ENCODE measurements around the gene BIN1.

Gene BIN1

DNA sequence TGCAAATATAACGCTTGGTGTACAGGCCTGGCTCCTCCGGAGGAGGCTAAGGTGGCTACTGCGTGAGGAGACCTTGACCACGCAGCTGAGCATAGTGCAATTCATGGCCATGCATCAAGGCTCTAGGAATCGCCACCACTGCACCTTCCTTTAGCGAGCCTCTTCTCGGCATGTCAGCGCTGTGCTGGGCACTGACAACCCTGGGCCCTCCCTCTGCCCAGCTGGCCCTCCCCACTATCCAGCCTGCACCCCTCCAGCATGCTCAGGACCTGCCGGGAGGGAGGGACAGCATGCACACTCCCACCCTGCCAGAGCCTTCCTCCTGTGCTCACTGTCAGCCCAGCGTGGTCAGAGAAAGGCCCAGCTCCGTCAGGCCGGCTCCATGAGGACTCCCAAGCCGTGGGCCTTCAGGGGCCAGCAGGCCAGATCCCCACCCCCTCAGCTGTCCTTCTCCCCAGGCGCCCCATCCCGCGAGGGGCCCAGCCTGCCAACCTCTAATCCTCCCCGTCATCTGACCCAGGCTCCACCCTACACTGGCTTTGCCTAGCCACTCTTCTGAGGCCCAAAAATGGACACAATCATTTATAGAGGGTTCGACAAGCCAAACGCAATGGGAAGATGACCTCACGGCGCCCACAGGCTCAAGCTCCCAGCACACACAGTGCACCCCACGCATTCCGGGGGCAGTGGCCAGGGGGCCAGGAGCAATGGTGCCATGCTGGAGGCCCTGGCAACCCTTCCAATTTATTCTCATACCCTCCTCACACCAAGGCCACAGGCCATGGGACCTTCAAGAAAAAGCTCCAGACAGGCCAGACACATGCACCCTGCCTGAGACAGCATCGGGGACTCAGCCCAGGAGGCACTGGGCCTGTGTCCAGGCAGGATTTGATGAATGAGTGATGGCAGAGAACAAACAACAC, 3.5 kb downstream of the BIN1 start:
- no peak for DNase-seq

DNA sequence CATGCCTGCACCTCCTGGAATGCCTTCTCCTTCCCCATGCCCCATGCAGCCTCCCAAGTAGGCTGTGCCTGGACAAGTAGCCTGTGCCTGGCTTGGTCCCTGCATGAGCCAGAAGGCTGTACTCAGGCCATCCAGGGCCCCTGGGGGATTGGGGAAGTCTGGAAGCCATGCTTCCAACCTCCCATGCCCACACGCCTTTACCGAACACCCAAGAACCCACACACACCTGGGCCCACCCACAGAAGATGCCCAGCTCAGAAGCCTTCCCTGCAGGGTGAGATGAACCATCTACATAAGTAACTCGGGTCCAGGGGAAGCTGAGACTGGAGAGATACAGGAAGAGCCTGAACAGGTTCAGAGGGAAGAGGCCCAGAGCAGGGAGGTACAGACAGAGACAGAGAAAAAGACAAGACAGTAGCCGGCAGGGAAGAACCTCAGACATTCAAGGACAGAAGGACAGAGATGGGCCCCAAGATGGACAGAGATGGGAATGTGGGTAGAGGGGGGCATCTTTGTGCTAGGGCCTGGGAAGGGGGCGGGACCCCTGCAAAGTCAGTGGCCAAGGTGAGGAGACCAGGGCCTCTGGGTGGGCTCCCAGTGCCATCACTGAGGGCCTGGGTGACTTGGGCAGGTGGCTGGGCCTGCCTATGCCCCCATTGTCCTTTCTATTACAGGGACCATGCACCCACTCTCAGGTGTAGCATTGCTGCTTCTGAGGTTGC, 4.3 kb downstream of the BIN1 start:
- DNase-seq = no peak

DNA sequence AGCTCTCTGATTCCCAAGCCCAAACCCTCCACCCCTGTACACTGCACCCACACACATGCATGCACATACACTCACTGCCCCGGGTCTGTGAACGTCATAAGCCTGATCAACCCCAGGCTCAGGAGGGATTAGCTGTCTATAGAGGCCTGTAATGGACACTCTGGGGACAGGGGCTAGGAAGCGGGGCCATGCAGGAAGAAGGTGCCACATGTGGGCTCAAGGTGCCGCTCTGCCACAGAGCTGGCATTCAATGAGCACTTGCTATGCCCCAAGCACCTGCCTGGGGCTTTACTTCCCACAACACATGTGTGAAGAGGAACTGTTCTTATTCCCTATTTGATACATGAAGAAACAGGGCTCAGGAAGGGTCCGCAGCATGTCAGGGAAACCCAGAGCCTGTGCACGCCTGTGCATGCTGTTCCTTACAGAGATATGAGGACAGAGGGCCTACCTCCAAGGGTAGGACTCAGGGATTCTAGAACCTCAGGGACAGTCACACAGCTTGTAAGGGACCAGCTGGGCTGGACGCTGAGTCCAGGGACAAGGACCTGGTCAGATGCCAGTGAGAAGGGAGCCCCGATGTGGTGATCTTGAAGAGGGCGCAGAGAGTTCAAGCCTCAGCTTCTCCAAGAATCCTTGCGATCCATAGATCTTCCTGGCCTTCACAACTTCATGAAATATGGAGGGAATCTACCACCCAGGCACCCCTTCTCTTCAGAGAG, 5.0 kb downstream of the BIN1 start:
- no peak for DNase-seq

DNA sequence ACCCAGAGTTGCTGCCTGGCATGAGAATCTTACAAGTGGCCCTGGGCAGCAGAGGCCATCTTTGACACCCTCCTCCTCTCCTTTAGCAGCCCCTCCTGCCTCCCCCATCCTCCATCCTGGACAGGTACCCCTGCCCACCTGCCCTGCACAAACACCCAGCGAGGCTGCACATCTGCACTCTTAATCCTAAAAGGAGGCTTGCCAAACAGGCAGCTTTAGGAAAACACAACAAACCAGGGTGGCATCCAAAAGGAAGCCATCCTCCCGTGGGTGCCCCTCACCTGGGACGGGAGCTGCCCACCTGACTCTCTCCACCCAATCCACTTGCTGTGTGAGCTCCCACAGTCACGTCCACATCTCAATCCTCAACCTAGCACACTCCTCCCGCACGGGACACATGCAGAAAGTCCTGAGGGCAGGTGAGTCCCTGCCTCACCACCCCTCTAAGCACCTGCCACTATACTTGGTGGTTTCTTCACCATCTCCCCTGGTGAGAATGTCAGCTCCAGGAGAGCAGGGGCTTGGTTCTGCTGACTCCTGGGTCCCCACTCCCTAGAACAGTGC, 5.8 kb downstream of the BIN1 start:
- no peak for DNase-seq

DNA sequence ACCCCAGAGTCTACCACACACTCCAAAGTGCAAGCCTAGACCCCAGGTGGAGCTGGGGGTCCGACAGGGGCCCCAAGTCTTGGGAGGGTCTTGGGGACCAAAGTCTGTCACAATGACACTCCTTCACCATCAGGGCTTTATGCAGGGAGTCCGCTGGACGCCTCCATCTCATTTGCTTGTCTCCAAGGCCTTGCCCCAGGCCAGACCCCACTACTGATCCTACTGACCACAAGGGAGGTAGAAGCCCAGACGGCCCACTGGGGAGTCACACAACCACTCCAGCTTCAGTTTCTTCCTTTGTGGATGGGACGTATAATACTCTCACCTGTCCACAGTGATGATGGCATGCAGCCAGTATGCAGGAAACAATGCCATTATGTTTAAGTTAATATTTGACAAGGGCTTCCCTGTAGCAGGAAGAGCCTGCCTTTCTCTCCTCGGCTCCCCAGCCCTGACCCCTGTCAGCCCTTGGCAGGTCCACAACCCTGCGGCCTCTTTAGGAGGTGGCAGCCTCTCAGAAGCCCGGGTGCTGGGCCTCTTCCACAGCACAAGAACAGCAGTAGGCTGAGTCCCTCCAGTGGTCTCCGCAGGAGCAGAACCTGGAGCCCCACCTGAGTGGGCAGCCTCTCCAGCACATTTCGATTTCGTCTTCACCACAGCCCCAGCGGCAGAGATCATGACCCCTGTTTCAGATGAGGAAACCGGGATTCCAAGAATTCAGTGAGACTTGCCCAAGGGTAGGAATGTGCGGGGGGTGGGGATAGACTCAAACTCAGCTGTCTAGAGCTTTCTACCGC, 6.5 kb downstream of the BIN1 start:
- no peak for DNase-seq

DNA sequence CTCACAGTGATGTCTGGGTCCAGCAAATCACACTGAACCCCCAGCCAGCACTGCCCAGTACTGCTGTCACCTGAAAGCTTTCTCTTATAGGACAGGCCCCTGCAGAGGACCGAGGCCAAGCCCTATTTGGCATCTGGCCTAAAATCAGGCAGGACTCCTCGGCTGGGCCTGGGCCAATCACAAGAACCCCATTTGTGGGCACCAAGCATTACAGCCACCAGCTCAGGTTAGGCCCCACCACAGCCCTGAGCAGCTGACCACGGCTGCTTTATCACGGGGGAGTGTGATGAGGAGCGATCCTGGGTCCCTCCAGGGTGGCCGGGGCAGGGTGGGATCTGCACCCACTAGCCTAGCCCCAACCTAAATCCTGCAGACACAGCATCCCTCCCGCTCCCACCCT, 8.2 kb downstream of the BIN1 start:
- DNase-seq = no peak

DNA sequence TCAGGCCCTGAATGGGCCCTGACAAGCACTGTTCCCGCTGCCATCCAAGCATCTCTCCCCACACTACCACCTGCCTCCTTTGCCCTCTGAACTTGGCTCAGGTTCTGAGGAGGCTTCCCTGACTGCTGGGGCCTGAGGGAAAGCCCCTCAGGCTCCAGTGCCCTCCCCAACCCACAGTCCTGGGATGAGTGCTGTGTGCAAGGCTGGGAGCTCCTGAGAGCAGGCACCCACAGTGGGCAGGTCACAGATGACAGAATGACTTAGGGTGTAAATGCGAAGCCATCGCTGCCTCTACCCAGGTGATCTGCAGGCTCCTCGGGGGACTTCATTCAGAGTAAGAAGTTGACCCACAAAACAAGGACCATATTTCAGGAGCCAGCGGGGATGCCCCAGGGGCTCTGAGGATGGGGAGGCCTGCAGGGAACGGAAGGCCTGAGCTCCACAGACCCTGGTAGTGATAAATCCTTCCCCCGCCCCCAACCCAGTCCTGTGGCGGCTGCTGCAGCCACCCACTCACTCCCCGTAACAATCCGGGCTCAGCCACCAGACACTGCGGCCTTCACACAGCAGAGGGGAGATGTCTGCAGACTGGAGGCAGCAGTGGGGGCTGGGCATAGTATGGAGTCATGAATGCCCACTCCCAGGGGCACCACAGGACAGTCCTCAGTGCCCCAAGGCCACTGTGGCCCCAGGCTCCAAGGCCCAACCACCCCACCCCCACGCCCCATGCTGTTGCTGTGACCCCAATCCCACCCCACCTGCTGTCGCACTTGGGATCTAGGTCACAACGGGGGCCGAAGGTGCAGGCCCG, 8.9 kb downstream of the BIN1 start:
- DNase-seq = no peak

DNA sequence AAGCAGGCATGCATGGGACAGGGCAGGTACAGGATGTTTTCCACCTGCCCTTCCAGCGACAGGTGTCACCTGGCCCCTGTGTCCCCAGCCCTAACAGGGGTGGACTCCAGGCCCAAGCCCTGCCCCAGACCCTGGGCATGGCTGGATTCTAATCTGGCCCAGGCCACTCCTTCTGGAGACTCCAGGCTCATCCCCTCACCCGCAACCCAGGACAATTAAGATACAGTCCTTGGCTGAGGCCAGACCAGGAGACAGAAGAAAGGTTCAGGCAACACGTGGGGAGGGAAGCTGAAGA, 9.5 kb downstream of the BIN1 start:
- DNase-seq = no peak

DNA sequence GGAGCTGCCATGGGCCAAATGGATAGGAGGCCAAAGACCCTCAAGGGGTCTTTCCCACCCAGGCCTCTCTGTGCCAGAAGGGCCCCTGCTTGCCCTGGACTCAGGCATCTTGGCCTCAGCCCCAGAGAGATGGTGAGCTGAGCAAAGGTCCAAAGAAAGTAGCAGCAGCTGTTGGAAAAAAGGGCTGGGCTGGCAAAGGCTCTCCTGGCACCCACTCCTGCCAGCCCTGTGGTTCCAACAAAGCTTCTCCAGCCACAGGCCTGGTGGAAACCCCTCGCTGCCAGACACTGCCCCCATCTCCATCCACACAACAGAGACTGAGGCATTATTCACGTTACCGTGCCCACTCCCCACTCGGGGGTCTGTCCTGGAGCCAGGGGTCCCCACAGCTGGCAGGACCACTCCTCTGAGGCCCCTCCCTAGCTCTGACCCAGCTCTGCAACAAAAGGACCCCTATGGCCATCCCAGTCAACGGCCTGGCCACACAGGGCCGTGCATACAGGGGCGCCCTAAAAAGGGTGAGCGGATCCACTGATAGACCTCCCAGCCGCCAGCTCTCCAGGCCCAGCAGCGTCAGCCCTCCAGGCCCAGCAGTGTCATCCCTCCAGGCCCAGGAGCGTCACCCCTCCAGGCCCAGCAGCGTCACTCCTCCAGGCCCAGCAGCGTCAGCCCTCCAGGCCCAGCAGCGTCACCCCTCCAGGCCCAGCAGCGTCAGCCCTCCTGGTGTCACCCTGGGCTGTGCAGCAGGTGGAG, 10.1 kb downstream of the BIN1 start:
- no peak for DNase-seq

DNA sequence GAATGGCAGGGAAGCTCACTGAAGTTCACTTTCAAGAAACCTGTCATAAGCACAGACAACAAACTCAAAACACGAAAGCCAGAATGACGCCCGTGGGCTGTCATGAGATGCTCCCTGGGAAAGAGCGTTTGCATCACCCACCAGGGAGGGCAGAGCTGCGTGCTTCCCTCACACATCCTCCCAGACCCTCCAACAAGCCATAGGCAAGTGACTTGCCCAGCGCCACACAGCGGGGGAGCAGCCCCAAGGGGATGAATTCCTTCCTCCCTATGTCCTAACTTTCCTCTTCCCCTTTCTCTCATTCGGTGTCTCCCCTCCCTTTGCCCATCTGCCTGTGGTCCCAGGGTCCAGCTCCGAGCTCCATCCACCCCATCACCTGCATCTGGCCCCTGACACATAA, 10.7 kb downstream of the BIN1 start:
- DNase-seq = no peak

DNA sequence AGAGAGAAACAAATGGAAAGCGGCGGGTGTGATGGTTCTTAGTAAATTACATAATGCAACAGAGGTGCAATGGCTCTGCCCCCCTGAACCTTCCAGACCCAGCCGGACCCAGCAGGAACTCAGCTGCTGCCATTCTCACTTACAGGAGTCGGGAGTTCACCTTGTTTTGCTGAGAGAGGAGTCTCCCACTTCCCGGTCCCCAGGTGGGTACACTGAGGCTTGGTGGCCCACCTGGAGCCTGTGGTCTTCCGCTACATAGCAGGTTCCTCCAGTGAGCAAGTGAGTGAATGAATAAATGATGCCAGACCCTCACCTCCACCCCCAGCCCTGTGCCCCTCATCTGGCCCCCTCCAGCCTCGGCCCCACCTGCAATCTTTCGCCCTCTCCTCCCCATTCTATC, 11.2 kb downstream of the BIN1 start:
- no peak for DNase-seq

DNA sequence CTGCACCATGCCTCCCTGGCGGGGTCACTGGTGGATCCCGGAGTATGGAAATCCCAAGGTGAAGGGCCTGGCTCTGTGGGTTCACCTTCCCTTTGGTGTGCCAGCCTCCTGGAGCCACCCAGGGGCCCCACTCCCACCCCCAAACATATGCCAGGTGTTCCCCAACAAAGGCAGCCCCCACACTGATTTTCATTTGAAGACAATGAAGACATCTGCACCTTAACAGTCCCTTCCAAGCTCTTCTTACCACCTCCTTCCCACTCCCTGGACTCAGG, 11.7 kb downstream of the BIN1 start:
- DNase-seq = no peak

DNA sequence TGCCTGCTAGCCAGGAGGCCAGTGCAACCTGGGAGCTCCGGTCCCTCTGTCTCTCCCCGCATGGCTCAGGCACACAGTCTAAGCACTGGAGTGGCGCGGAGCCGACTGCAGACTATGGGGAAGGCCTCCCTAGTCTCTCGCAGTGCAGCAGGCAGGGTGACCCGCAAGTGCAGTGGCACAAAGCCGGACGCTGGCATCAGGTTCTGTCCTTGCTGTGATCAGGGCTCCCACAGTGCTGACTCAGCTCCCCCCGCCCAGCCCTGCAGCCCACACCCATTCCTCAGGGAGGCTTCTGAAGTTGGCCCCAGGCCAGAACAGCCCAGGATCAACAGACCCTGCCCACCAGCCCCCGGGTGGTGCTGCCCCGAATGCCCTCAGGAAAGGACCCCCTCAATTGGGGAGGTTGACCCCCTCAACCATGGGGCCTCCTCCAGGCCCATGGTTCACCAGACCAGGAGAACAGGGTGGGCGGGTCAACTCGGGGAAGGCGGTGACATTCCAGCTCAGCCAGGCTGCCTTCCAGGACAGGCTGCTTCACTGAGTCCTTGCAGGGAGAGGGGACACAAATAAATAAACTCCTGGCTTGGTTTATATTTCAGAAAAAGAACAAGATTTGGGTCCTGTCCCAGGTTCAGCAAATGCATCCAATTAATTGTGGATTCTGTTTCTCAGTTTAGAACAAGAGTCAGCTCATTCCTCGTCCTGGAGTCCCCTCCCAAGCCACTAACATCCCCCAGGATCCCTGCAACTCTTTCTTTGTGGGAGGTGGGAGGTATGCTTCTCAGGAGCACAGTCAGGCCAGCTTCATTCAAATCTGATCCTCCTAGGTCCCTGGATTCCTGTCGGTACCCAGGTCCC, 12.2 kb downstream of the BIN1 start:
- DNase-seq = no peak

DNA sequence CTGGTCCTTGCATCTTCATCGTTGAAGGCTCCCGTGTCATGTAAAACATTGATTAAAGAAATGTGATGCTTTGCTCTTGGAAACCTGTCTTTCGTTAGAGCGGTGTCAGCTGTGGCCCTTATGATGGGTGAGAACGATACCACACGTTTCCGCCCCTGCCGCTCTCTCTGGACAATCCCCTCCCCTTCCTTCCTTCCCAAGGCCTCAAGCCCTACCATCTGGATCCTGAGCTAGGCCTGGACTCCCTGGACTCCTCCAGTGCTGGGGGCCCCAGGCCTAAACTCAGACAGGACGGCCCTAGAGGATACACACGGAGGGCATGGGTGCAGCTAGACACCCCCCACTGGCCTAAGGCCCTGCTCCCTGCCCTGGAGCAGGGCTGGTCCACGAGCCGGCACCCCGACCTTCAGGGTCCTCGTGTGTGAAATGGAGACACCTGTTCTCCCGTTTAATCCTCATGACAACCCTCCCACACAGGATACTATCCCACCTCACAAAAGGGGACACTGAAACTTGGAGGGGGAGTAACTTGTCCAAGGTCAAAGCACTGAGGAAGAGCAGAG, 13.2 kb downstream of the BIN1 start:
- DNase-seq = no peak

DNA sequence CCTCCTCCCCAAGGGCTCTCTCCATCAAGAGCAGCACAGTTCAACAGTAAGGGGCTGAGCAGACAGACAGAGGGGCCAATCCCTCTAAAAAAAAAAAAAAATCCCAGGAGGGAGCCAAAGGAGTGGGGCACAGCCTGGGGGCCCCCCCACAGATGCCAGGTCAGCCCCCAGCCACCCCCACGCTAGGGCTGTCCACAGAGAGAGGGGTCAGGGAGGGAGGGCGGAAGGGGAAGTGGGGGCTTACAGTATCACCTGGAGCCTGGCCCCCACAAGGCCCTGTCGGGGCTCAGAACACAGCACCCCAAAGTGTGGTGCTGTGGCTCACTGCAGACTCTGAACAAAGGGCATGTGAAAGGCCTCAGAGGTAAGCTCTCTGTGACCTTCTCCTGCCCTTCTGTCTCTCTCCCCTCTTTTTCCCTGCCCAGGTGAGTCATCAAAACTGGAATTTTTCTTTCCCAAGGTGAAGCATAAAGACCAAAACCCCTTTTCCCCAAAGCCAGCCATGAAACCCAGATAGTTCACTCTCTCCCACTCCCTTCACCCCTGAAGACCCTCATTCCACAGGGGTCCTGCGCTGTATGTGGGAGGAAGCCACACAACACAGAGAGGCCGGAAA, 13.9 kb downstream of the BIN1 start:
- no peak for DNase-seq

DNA sequence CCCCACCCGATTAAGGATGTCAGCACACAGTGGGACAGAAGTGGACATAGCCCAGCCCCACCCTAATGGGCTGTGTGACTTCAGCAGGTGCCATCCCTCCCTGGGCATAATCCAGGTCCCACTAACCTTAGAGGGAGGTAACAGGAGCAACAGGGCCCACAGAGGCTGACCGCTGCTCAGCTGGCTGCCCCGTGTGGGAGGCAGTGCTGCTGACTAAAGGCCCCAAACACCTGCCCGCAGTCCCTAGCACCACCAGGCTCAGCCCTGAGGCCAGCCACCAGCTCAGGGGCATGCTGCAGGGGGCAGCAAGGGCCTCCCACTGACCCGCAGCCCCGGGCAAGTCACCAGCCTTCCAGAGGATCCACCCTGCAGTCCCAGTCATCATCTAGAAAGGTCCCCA, 14.6 kb downstream of the BIN1 start:
- no peak for DNase-seq

DNA sequence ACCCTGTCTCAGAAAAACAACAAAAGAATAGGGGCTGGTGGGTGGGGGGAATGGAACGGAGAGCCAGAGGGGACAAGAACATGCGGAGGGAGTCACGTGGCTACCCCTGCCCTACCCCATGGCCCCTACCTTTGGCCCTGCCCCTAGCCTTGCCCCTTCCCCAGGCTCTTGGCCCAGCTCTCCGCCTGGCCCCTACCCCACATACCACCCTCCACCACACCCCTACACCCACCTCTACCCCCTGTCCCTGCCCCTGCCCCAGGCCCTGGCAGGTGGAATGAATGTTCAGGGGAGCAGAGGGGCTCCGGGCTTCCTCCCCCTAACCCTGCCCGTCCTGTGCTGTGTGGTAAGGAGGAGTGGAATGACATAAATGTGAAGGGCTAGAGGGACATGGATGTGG, 15.1 kb downstream of the BIN1 start:
- DNase-seq = no peak

DNA sequence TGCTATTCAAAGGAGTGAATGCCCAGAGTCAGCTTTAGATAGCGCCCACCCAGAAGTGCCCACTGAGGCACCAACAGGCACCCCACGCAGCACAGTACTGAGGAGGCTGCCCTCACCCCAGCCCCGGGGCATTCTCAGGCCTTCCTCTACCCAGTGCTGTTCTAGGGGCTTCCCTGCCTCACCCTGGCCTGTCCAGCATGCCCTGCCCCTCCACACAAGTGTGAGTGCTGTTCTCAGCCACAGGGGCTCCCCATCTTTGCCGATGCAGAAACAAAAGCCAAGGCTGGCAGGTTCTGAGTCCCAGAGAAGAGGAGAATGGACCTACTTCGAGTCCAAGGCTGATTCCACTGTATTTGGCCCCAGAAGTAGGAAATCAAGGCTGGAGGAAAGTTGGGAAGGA, 15.8 kb downstream of the BIN1 start:
- no peak for DNase-seq

DNA sequence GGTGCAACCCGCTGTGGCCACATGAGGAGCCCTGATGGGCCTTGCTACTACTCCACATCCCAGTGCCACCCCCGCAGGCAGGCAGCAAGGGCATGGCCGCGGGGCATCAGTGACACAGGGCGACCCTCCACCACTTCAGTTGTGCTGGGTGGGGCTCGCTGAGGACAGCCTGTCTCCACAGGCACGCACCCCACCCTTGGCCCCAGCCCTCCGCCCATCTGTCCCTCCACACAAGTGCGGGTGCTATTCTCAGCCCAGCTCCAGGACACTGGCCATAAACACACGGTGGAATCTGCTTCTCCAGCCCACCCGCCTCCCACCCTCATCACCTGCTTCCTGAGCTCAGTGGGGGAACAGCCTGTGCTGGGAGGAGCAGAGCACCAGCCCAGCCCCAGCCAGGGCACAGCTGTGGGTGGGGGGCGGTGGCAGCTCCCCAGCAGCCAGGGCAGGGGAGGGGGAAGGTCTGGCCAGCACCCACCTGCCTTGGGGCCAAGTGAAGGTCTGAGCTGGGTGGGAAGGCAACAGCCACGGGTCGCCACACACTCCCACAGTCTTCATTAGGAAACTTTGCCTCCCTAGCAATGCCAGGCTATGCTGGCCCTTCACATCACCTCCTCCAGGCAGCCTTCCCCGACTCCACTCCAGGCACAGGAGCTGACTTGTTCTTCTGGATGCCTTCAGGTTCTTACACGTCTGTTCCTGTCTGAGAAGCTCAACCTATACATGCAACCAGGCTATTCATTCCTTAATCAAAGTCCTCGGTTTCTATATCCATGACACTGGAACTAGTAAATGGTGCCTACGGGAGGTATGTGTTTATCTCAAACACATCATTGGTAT, 16.5 kb downstream of the BIN1 start:
- DNase-seq = no peak

Data from activated effector memory CD4-positive, alpha-beta T cell treated with Interleukin-2 at 50 U/mL for 16 hours (primary cell).